NB4 (cell line): ENCODE results near the gene NUPR1.

ENCODE experiments used
- DNase-seq: peaks from one replicate; pipeline ENCODE4 v3.0.0; 2010; ENCODE audit warnings: low read depth
- H3K4me3 ChIP-seq: one replicate; pipeline ENCODE4 v1.5.1; 2011; ENCODE audit warnings: mild to moderate bottlenecking, low read depth, low read length, moderate library complexity
- CTCF ChIP-seq: IDR thresholded peaks from one replicate; pipeline ENCODE4 v1.5.1; 2012; ENCODE audit warnings: low read depth, low read length
- MAX ChIP-seq: IDR thresholded peaks from 2 replicates; pipeline ENCODE4 v1.6.1; 2011; ENCODE audit warnings: low read depth, low read length
- MYC ChIP-seq: IDR thresholded peaks from 2 replicates; pipeline ENCODE4 v1.6.1; 2011; ENCODE audit warnings: low read depth, low read length
- POLR2A ChIP-seq: IDR thresholded peaks from 2 replicates; pipeline ENCODE4 v1.6.1; 2011; ENCODE audit warnings: mild to moderate bottlenecking; ENCODE audit not compliant: insufficient read length; ENCODE audit errors: extremely low read depth

The NUPR1 gene

DNA sequence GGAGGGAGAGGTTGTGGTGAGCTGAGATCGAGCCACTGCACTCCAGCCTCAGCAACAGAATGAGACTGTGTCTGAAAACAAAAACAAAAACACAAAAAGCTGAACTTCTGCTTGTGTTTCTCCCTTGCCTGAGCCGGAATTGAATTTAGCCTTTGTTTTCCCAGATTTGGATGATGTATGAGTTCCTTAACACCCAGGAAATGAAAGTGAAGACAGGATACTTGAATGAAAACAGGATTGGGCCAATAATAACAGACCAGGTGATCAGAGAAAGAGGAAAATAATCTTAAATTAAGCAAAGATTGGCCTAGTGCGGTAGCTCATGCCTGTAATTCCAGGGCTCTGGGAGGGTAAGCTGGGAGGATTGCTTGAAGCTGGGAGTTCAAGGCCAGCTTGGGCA, 1.6 kb upstream of the NUPR1 start:
- H3K4me3 ChIP-seq, result no peak overlapping the region

DNA sequence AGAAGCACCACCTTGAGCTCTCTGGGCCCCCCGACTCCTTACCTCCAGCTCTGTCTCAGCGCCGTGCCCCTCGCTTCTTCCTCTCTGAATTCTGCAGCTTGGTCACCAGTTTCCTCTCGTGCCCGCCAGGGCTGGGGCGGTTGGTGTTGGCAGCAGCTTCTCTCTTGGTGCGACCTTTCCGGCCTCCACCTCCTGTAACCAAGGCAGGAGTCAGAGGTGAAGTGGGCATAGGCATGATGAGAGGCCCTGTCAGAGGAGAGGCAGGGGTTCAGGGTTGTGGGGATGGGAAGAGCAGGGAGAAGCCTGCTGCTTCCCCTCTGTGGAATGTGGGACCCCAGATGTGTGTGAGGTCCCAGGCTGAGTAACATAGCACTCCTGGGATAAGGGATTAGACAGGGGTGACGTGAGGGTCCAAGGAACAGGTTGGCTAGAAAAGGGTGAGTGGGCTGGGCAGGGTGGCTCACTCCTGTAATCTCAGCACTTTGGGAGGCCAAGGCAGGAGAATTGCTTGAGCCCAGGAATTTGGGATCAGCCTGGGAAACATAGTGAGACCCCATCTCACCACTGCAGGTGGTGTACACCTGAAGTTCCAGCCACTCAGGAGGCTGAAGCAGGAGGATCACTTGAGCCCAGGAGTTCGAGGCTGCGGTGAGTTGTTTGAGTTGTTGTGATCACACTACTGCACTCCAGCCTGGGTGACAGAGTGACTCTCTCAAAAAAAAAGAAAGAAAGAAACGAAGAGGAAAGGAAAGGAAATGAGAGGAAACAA, 626 bp downstream of the NUPR1 start:
- TF ChIP-seq CTCF, result no peak
- TF ChIP-seq POLR2A, result no peak
- no peak for TF ChIP-seq MYC
- TF ChIP-seq MAX, result no peak
- no peak overlapping the region for H3K4me3 ChIP-seq
- DNase-seq, result no peak

More for the DNA sequence above, 1.6 kb upstream of the NUPR1 start:
- no peak for DNase-seq
- no peak for TF ChIP-seq MYC
- TF ChIP-seq MAX, result no peak
- no peak for TF ChIP-seq CTCF
- no peak for TF ChIP-seq POLR2A

DNA sequence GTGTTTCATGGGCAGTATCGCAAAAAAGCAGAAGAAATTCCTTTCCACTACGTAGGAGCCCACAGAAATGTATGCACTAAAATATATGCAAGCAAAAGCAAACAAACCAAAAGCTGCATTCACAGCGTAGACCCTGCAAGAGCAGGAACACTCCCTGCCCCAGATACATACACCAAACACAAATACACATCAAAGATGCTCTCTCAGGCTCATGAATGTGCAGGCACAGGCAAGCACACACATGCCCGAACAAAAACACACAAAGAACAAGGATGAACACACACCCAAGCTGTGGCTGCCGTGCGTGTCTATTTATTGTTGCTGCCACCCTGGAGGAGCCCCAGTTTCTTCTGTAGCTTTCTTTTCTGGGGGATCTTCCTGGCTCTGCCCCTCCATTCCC, 1.7 kb downstream of the NUPR1 start:
- TF ChIP-seq MAX, result no peak
- TF ChIP-seq POLR2A, result no peak
- no peak for TF ChIP-seq MYC
- TF ChIP-seq CTCF, result no peak
- H3K4me3 ChIP-seq, result no peak overlapping the region
- DNase-seq, result no peak

GRCh38 chr16:28534542-28535373, 4.0 kb downstream of the NUPR1 start:
- peak; percentile 93 for DNase-seq

More at GRCh38 chr16:28534542-28535373, 4.0 kb downstream of the NUPR1 start:
- no peak overlapping the region for H3K4me3 ChIP-seq
- TF ChIP-seq CTCF, result no peak
- peak; percentile 99 for TF ChIP-seq MYC
- TF ChIP-seq MAX, result peak; percentile 98
- TF ChIP-seq POLR2A, result no peak
